Peyer's patch (tissue), 4 donors: ENCODE results near the gene FILIP1L.

Source experiments
- CTCF ChIP-seq, 6 experiments: fragments of 450-650 bp in 4 of 6; fragments of 200-600 bp in 2 of 6; sonication (generic) in 1 of 6; IDR thresholded peaks; one replicate each; pipeline ENCODE4 v1.5.1; 2017 to 2019; ENCODE audit warnings: antibody characterized with exemption in 6 of 6, mild to moderate bottlenecking in 3 of 6, moderate library complexity in 1 of 6
- POLR2A ChIP-seq, 2 donors: fragments of 450-650 bp; IDR thresholded peaks; one replicate each; pipeline ENCODE4 v1.5.1; 2017; ENCODE audit warnings: antibody characterized with exemption in 2 of 2, mild to moderate bottlenecking in 2 of 2, moderate library complexity in 2 of 2

GRCh38 chr3:100127792-100128191 is 13.5 kb upstream of the FILIP1L start:
- TF ChIP-seq CTCF (IDR thresholded peaks at IDR 0.05) (no peak), POLR2A (IDR thresholded peaks at IDR 0.05) (no peak)
